ENCODE measurements around the gene MYRIP. TPM values are rescaled to one million over a fixed set of nuclear protein-coding genes. Genes with fewer than 3 reads are reported as not detected.

MYRIP gene
- total RNA-seq, 1 donor from 2014 or later, result 12.7 TPM

GRCh38 chr3:39972508-39972907 lies 163.1 kb downstream of the MYRIP start:
- Histone ChIP-seq H3K27ac (no peak overlapping the region), H3K36me3 (no peaks in the 10 kb centered on the region), H3K4me1 (no peaks in the 10 kb centered on the region), H3K4me3 (no peak overlapping the region), H3K27me3 (no peaks in the 10 kb centered on the region), H3K9me3 (no peaks in the 10 kb centered on the region)
- TF ChIP-seq CTCF (IDR thresholded peaks at IDR 0.05), result no peak
- intact Hi-C loops (cut with DNase I), result no loop called here
- DNase-seq (ENCODE audit: low spot score in 2 of 2), result no peak

- no peak overlapping the region for H3K27ac ChIP-seq
- no peaks in the 10 kb centered on the region for H3K9me3 ChIP-seq
- DNase-seq (ENCODE audit: low spot score in 2 of 2), result no peak
- no peaks in the 10 kb centered on the region for H3K4me1 ChIP-seq
- no peaks in the 10 kb centered on the region for H3K36me3 ChIP-seq
- intact Hi-C loops (cut with DNase I), result no loop called here
- no peaks in the 10 kb centered on the region for H3K27me3 ChIP-seq
- no peak for TF ChIP-seq CTCF (IDR thresholded peaks at IDR 0.05)
- H3K4me3 ChIP-seq, result no peak overlapping the region
Measured at GRCh38 chr3:39977058-39977794, 167.8 kb downstream of the MYRIP start.

GRCh38 chr3:39978308-39978707 lies 168.9 kb downstream of the MYRIP start:
- H3K9me3 ChIP-seq, result no peaks in the 10 kb centered on the region
- no peak for TF ChIP-seq CTCF (IDR thresholded peaks at IDR 0.05)
- no peak overlapping the region for H3K4me3 ChIP-seq
- H3K27me3 ChIP-seq, result no peaks in the 10 kb centered on the region
- H3K4me1 ChIP-seq, result no peaks in the 10 kb centered on the region
- intact Hi-C loops (cut with DNase I), result no loop called here
- H3K27ac ChIP-seq, result no peak overlapping the region
- DNase-seq (ENCODE audit: low spot score in 2 of 2), result no peak
- no peaks in the 10 kb centered on the region for H3K36me3 ChIP-seq

- no peaks in the 10 kb centered on the region for H3K36me3 ChIP-seq
- DNase-seq (ENCODE audit: low spot score in 2 of 2), result no peak
- H3K9me3 ChIP-seq, result no peaks in the 10 kb centered on the region
- no peaks in the 10 kb centered on the region for H3K4me1 ChIP-seq
- H3K27me3 ChIP-seq, result no peaks in the 10 kb centered on the region
- no peak for TF ChIP-seq CTCF (IDR thresholded peaks at IDR 0.05)
- no peak overlapping the region for H3K4me3 ChIP-seq
- H3K27ac ChIP-seq, result no peak overlapping the region
- intact Hi-C loops (cut with DNase I), result no loop called here
Measured at GRCh38 chr3:39980058-39980457, 170.6 kb downstream of the MYRIP start.

GRCh38 chr3:39980781-39981180 lies 171.4 kb downstream of the MYRIP start:
- Histone ChIP-seq H3K27me3 (no peaks in the 10 kb centered on the region), H3K36me3 (no peaks in the 10 kb centered on the region), H3K4me1 (no peaks in the 10 kb centered on the region), H3K27ac (no peak overlapping the region), H3K4me3 (no peak overlapping the region), H3K9me3 (no peaks in the 10 kb centered on the region)
- DNase-seq (ENCODE audit: low spot score in 2 of 2), result no peak
- TF ChIP-seq CTCF (IDR thresholded peaks at IDR 0.05), result no peak
- intact Hi-C loops (cut with DNase I), result no loop called here

Measured in ascending aorta (tissue), 2 donors.